Stimulated activated CD8-positive, alpha-beta memory T cell treated with anti-CD3 and anti-CD28 coated beads, Interleukin-7, amount 100 ng/mL, for 1 hour (primary cell): Measurements from ENCODE around the gene CFAP46.
"Not testable (repeated sequence)": the region's sequence is repeated elsewhere in the genome, so short reads cannot be mapped to it uniquely, and the experiment has no call there.

ENCODE experiments used
- DNase-seq, 2 donors: peaks; one replicate each; pipeline ENCODE4 v3.0.0-alpha.2; 2020; ENCODE audit warnings: low read depth in 2 of 2

CFAP46 gene

GRCh38 chr10:132827861-132828539 is 114.4 kb downstream of the CFAP46 start:
- no peak for DNase-seq

GRCh38 chr10:132827423-132827789 is 115.0 kb downstream of the CFAP46 start:
- no peak for DNase-seq

- DNase-seq = no peak
Observed at GRCh38 chr10:132826524-132827422, 115.6 kb downstream of the CFAP46 start.

GRCh38 chr10:132825783-132826523 is 116.4 kb downstream of the CFAP46 start:
- DNase-seq = not testable (repeated sequence)

- DNase-seq = no peak
Observed at GRCh38 chr10:132820056-132820455, 122.3 kb downstream of the CFAP46 start.

GRCh38 chr10:132817701-132818211 is 124.6 kb downstream of the CFAP46 start:
- DNase-seq = no peak

GRCh38 chr10:132816718-132817117 is 125.7 kb downstream of the CFAP46 start:
- no peak for DNase-seq

GRCh38 chr10:132815168-132815857 is 127.1 kb downstream of the CFAP46 start:
- DNase-seq = no peak

- DNase-seq = no peak
Observed at GRCh38 chr10:132814469-132814856, 127.9 kb downstream of the CFAP46 start.

- DNase-seq = no peak
Observed at GRCh38 chr10:132813560-132814468, 128.6 kb downstream of the CFAP46 start.

GRCh38 chr10:132813001-132813401 is 129.4 kb downstream of the CFAP46 start:
- no peak for DNase-seq

GRCh38 chr10:132812520-132812919 is 129.8 kb downstream of the CFAP46 start:
- no peak for DNase-seq

GRCh38 chr10:132811891-132812481 is 130.4 kb downstream of the CFAP46 start:
- DNase-seq = no peak

- no peak for DNase-seq
Observed at GRCh38 chr10:132810807-132811700, 131.3 kb downstream of the CFAP46 start.

GRCh38 chr10:132810141-132810806 is 132.1 kb downstream of the CFAP46 start:
- DNase-seq = no peak

GRCh38 chr10:132809232-132810140 is 132.9 kb downstream of the CFAP46 start:
- no peak for DNase-seq
